ENCODE results near the gene HCRT.
"Not testable (repeated sequence)": the region's sequence is repeated elsewhere in the genome, so short reads cannot be mapped to it uniquely, and the experiment has no call there.

HCRT gene, protein sequence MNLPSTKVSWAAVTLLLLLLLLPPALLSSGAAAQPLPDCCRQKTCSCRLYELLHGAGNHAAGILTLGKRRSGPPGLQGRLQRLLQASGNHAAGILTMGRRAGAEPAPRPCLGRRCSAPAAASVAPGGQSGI

DNA sequence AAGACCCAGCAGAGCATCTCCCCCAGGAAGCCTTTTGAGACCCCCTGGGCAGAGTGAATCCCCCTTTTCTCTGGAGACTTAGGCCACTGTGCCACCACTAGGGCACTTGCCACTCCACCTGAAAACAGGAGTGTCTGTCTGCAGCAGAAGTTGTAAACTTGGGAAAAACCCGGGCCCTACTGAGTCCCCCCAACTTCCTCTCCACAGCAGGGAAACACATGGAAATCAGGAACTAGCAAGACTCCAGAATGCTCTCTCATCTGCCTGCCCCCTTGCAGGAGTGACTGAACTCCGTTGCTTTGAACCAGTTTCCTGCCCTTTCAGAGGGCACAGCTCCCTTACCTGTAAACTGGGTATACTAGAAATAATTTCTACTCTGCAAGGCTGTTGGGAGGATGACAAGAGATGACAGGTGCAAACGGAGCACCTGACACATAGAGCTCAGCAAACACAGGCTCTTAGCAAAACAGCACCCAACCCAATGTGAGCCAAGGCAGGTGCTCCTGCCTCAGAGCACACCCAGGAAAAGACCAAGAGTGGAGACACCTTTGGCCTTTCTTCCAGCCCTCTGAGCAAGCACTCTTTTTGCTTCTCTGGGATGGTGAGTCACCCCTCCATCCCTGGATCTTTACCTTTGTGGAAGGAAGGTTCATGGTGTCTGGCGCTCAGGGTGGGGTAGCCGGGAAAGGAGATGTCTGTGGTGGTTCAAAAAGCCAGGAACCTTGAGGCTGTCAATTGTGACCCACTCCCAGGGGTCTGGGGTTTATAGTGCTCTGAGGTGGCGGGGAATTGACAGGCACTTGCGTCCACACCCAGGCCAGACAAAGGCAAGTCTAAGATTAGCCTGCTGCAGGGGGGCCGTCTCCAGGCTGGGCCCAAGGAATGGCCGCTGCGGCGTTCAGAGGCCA, at the start of gene HCRT:
Gene HCRT (minus strand): TSS at position 740 of the 908 bp plus-strand sequence. CDS start 87 bp downstream, at position 653.
- DNase-seq (ENCODE audit: low spot score), result no peak

DNA sequence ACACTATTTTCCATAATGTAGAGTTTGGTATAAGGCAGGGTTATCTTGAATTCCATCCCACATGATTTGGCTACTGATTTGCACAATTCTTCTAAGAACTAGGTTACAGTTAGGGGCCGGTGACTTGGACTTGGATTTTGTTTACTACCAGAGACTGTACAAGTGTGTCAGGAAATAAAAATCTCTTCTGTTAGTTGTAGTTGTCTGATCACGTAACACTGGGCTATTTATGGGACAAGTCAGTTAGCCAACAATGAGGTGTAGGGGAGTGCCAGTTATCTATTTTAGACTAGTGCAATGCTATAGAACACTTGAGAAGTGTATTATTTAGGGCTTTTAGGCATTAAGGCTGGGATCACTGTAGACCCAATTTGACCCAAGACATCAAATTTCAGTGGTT, 48.7 kb upstream of the HCRT start:
- no peak for DNase-seq (ENCODE audit: low spot score)

DNA sequence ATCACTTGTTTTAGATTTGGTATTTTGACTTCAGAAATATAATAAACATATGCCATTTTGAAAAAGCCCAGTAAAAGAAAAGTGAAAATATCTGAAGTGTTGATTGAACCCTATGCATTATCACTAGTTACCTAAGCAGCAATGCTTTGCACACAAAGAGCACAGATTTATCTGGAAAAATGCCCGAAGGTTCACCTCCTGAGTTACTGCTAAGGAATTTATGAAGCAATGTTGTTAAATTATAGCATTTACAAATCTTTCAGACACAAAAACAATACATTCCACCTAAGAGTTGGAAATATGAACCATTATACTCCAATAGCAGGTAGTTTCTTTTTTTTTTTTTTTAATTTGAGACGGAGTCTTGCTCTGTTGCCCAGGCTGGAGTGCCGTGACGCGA, 47.9 kb upstream of the HCRT start:
- DNase-seq (ENCODE audit: low spot score), result no peak

DNA sequence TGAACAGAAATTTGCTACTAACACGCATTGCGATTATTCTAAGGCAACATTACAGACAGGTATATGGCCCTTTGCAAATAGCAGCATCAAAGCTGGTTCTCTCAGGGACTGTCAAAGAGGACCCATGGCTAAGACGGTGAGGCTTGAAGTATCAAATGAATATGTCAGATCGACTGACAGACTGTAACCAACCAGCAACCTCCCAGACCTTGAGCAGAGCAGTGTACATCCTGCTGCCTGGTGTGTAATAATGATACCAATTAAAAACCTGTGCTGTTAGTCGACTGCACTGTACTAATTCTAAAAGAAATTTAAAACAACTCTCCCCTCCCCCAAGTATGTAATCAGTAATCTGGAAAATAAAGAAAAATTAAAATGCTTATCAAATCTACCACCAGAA, 45.0 kb upstream of the HCRT start:
- no peak for DNase-seq (ENCODE audit: low spot score)

DNA sequence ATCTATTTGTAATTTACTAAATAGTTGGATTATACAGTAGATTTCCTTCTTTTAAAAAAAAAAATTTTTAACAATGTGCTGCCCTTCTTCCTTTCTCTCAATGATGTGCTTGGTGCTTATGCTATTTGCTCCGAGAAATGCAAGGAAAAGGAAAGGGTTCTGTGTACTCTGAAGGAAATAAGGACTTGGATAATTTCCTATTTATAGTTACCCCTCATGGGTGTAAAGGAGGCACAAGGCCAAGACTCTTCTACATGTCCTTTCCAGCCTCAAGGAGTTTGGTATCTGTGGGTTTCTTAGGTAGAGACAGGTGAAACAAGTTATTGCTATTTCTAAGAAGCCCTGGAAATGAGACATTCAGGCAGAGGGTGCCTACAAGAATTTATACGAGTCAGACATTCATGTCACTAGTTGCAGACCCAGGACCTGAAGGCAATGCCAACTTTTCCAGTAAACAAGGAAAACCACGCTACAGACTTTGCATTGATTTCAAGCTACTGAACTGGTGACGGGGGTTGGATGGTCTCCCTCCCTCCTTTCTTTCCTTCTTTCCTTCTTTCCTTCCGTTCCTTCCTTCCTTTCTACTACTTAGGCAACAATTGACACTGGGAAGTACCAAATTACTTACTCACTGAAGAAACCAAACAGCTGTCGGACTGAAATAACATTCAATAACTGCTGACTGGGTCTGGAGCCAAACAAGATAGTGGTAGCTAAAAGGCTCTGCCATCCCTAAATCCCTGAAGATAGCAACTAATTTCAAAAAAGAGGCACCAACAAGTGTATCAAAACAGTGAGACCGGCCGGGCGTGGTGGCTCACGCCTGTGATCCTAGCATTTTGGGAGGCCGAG, 42.8 kb upstream of the HCRT start:
- no peak for DNase-seq (ENCODE audit: low spot score)

DNA sequence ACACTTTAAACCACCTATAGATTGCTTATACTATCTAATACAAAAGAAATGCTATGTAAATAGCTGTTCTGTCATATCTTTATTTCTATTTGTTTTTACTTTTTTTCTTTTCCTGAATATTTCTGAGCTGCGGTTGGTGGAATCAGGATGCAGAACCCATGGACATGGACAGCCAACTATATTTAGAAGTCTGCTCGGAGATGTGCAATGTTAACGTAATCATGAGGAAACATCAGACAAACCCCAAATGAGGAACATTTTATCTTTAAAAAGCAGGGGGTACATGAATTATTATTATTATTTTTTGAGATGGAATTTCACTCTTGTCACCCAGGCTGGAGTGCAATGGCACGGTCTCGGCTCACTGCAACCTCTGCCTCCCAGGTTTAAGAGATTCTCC, 40.4 kb upstream of the HCRT start:
- DNase-seq (ENCODE audit: low spot score), result no peak

DNA sequence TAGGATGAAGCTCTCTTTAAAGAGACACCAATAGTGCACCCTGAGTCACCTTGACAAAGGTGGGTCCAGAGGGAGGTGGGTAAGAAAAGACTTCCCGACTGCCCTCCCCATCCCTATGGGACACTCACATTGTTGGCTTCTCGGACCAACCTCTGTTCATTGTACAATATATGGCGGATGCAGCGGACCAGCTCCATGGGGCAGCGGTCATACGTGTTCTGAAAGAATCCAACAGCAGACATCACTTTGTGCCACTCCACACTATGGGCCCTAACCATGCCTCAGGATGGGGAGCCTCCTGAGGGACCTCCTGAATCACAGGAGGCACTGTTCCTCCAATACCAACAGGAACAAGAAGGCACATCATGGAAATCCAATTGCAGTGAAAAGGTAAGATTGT, 39.4 kb upstream of the HCRT start:
- DNase-seq (ENCODE audit: low spot score), result no peak

DNA sequence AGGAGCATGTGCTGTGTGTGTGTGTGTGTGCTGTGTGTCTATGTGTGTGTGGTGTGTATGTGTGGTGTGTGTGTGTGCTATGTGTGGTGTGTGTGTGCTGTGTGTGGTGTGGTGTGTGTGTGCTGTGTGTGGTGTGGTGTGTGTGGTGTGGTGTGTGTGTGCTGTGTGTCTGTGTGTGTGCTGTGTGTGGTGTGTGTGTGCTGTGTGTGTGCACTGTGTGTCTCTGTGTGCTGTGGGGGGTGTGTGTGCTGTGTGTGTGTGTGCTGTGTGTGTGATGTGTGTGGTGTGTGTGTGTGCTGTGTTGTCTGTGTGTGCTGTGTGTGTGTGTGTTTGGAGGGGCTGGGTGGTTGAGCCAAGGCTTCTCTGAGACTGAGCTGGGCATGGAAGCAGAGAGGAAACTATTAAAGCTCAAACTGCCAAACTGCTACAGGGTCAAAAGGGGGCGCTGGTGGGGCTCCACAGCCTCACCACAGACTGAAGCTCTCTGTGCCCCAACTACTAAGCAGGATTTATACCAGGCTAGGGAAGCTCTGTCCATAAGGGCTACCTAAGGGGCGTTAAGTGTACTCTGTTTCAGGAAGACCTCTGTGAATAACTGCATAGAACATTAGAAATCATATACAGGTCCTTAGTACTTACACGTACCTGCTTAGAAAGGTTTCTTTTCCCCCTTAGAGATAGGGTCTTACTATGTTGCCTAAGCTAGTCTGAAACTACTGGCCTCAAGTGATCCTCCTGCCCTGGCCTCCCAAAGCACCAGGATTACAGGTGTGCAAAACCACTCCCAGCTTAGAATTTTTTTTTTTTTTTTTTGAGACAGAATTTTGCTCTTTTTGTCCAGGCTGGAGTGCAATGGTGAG, 36.9 kb upstream of the HCRT start:
- peak; percentile 58 for DNase-seq (ENCODE audit: low spot score)

DNA sequence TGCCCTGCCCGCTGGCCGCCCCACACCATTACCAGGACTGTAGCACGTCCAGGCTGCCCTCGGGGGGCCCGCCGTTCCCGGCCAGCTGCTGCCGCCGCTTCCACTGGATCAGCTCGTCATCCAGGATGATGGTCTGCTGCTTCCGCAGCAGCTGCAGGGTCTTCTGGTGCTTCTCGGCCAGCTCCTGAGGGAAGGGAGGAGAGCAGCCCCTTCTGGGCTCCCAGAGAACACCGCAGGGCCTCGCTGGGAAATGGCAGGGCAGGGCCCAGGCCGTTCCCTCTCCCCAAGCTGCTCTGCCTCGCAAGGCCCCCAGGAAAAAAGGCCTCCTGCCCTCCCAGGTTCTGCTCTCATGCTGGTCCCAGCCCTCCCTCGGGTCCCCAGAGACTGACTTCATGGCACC, 34.0 kb upstream of the HCRT start:
- not testable (repeated sequence) for DNase-seq (ENCODE audit: low spot score)

DNA sequence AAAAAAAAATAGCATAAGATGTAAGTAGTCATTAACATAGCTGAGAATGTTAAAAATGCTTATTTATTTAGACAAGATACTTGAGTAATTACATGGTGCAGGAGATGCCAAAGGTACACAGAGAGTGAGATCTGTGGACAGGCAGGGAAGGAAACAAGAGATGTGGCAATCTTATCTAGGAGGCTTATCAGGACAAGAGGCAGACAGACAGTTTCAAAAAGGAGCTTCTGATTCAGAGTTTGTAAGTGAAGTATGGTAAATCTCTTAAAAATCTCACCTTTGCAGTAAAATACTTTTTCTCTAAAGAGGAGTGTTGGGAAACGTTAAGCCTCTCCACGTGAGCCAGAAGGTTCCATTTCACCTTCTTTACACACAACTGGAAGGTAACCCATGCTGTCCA, 28.9 kb upstream of the HCRT start:
- no peak for DNase-seq (ENCODE audit: low spot score)

DNA sequence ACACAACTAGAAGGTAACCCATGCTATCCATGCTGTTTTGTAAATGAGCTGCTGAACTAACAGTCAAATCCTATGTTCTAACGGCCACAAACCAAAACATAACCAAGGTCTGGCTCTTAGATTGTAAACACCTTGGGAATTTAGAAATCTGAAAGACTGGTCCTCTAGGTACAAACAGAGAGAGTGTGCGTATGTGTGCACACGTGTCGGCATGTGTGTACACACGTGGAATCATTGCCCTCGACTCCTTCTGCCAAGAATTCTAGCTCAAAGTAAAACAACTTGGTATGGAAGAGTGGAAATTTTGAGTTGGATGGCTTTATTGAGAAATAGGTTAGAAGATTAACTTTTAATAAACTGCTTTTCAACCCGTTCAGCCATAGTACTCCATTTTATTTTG, 27.1 kb upstream of the HCRT start:
- no peak for DNase-seq (ENCODE audit: low spot score)

DNA sequence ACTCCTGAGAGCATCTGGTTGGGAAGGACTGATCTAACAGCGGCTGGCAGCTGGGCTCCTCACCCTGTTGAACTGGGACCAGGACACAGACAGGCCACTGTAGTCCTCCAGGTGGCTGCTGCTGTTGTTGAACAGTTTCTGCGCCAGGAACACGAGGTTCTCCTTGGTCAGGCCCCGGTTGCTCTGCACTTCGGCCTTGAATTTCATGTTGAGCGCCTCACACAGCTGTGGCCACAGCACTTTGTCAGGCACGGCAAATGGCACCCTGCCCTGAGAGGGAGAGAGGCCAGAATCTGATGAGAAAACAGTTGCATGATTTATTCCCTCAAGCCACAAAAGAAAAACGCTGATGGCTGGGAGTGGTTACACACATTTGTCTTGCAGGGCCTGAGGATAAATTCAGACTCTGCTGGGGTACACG, 26.7 kb upstream of the HCRT start:
- DNase-seq (ENCODE audit: low spot score), result not testable (repeated sequence)

DNA sequence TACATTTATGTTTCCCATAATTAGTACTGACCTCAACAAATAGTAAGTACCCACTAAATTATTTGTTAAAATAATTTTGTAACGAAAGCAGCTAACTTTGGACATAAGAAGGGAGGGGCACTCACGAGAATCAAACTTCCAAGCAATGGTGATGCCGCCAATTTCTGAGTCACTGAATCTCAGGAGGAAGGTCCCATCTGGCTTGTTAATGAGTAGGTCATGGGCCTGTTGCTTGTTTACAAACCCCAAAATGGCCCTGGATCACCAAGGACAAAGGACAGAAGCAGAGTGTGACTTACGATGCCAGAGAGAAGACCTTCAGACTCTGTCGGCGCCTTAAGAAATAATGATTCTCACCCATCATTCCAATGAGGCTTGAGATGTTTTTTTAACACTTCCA, 24.8 kb upstream of the HCRT start:
- DNase-seq (ENCODE audit: low spot score), result no peak

DNA sequence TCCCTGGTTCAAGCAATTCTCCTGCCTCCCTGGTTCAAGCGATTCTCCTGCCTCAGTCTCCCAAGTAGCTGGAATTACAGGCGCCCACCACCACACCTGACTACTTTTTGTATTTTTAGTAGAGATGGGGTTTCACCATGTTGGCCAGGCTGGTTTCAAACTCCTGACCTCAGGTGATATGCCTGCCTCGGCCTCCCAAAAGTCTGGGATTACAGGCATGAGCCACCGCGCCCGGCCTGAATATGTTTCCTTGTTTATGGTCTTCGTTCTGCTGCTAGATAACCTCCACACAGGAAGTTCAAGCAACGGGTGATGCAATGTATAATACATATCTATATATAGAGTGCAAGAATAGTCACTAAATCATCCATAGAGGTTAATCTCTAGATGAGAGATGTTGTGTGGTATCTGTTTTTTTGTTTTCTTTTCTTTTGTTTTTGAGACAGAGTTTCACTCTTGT, 20.9 kb upstream of the HCRT start:
- not testable (repeated sequence) for DNase-seq (ENCODE audit: low spot score)

DNA sequence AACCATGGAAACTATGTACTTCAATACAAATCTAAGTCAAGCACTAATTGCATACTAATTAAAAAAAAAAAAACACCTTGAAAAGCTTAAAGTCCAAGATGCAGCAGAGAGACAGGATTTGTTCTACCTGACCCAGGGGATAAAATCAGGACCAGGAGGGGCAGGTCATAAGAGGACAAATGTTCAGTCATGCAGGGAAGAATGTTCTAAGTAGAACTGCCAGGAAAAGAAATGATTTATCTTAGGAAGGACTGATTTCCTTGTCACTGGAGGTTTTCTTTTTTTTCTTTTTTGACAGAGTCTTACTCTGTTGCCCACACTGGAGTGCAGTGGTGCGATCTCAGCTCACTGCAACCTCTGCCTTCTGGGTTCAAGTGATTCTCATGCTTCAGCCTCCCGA, 18.1 kb upstream of the HCRT start:
- DNase-seq (ENCODE audit: low spot score), result no peak

DNA sequence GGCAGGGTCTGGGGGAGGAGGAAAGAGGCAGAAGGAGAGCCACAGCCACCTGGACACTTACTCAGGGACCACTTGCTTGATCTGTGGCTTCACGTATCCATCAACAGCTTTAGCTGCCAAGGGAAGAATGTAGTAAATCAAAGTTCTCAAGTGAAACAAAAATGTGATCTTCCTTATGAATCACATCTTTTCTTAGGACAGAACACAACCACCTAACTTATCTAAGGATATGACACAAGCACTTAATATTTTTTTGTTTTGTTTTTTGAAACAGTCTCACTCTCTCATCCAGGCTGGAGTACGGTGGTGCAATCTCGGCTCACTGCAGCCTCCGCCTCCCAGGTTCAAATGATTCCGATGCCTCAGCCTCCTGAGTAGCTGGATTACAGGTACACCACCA, 17.4 kb upstream of the HCRT start:
- no peak for DNase-seq (ENCODE audit: low spot score)

DNA sequence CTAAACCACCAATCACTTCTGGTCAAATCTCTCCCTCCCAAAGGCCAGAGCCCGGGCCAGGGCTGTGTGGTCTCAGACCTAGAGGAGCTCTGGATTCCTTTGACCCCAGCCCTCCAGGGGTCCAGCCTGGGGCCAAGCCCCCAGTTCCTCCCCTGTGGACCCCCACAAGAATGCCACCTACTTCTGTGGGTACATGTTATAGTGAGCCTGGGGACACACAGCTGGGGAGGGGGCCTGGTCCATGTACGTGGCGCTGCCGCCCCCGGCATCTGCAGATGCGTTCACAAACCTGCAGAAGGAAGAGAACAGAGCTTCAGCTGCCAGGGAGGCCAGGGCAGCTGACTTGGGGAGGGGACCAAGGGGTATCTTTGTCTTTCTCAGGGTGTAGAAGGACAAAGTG, 16.9 kb upstream of the HCRT start:
- DNase-seq (ENCODE audit: low spot score), result no peak

DNA sequence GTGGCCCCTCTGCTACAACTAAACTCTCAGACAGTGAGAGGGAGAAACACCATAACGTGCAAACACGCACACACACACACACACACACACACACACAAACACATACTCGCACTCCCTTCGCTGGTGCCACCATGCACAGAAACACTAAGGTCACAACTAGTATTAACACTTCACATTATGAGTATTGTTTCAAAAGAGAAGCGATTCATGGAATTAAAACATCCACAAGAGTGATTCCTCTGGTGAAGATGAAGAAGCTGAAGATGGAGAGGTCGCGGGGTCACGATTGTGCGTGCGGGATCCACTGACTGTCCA, 16.2 kb upstream of the HCRT start:
- no peak for DNase-seq (ENCODE audit: low spot score)

DNA sequence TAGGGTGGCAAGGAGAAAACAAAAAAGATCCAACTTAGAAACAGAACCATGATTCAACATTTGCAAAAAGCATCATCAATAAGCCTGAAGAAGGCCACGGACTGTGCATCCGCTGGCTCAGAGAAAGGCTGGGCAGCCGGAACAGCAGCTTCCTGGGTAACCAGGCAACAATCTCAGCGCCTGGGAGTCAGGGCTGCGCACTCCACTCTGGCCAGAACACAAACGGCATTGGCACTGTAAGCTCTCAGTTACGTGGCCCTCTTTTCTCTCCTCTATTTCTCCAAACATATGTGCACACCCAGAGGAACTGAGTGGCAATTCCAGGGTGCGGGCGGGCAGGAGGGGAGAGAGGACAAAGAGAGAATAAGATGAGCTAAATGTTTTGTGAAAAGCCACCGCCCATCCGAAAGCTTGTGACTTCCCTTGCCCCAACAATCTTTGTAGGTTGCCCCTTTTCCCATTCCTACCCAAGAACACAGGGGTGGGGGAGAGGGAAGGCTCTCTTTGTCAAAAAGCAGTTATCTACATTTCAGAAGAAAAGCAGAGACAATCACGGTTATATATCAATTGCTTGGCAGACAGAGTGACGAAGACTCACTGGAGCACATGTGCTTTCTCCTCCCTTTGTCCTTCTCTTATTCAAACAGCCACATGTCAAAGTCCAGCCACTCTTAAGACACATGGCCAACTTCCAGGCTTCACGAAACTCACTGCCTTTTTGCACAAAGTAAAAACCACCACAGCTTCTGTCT, 15.6 kb upstream of the HCRT start:
- DNase-seq (ENCODE audit: low spot score), result no peak

DNA sequence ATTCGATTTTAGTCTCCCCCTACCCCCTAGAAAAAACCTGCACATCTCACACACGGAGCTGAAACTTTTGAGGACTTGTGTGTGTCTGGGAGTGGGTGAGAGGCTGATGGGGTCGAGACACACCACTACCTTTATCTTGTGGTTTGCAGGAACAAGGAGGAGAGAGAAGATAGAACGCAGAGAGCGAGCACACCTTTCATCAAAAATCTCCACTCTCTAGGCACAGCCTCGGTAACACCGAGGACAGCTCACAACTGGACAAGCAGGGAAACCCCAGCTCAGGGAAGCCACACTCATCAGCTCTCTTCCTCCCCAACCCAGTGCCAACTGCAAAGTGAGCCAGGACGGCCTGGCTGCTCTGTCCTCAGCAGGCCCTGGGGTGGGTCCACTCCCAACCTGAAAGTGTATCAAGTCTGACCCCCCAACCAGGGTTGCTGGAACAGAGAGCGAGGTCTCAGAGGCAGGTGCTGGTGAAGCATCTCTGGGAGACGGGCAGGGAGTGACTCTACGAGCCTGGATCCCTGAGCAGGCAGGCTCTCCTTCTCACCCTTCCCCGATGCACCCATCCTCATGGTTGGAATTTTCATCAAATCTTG, 14.3 kb upstream of the HCRT start:
- no peak for DNase-seq (ENCODE audit: low spot score)

DNA sequence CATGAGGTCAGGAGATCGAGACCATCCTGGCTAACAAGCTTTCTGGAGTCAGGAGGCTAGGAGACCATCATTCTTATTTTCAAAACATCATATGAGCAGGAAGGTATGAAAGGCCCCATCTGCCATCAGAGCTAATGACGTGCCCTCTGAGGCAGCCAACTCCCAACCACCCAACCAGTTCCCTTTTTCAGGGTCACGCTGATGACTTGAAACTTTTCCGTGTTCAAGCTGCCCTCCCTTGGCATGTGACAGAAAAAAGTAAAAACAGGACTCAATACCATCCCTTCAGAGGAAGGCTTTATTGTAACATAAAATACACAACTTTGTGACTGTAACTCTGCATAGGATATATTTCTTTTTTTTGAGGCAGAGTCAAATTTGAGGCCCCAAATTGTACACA, 13.6 kb upstream of the HCRT start:
- DNase-seq (ENCODE audit: low spot score), result no peak
